ENCODE results near the gene IRAK1. TPM values are rescaled to one million over a fixed set of nuclear protein-coding genes. Genes with fewer than 3 reads are reported as not detected.

The IRAK1 gene
- total and polyA plus RNA-seq, 4 donors, result 10.2 to 68.4 (median 46.9) TPM

DNA sequence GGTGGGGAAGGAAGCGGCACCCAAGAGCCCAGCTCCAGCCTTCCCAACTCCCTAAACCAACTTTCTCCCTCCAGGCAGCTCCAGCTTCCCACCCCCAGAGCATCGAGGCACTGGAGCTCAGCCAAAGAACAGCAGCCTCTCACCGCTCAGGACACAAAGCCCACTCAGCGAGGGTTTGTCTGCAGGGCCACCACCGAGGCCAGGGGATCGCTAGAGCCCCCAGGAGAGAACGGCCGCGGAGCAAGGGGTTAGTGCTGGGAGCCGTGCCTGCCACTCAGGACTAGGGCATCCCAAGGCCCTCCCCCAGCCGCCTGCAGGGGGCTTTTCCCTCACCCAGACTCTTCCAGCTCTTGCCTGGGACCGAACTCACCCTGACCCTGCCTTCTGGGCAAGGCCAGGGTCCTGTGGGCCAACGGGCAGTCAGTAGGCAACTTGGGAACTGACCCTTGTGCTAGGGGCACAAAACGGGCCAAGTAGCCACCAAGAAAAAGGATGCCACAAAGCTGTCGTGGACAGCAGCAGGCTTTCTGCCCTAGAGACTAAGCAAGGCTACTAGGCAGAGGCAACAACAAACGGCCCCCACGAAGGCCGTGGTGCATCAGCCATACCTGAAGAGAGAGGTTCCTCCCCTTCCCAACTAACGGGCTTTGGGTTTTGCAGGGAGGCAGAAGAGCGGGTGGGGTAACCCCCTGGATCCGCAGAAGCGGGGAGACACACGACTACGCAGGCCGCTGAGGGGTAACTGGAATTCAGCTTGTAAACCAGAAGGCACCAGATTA, 50.4 kb downstream of the IRAK1 start:
- Histone ChIP-seq H3K4me3 (ENCODE audit: low read depth, low read length) (peak overlapping the region; percentile 91), H3K27ac (ENCODE audit: low read depth, low read length) (peak overlapping the region; percentile 100), H3K36me3 (ENCODE audit: control insufficient read depth, insufficient read depth, low read length) (peaks cover 17% of the 10 kb centered on the region), H3K27me3 (ENCODE audit: control insufficient read depth, insufficient read depth, low read length) (no peaks in the 10 kb centered on the region), H3K9me3 (ENCODE audit: control insufficient read depth, insufficient read depth, low read length) (no peaks in the 10 kb centered on the region), H3K4me1 (ENCODE audit: control insufficient read depth, insufficient read depth, low read length) (peaks cover 68% of the 10 kb centered on the region)
- DNase-seq (ENCODE audit: low read depth in 4 of 6, low spot score in 6 of 6), result peak in 1 of 6 donors; percentile 5
- 28% methylated on average over 23 of the region's 25 CpGs for WGBS (ENCODE audit: insufficient coverage)

DNA sequence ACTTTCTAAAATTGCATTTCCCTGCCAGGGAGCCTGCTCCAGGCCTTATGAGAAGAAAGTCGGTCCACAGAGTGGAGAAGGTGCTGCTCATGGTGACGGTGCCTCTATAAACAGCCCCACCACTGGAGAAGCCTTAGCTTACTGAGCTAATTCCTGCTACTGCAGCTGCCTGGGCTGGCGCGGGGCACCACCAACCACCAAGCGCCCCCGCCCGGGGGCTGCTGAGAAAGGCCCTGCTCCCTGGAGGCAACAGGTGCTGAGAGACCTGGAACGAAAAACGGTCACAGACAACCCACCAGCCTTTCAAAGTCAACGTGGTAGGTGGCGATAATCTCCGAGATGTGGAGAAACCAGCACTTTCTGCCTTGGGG, 51.0 kb downstream of the IRAK1 start:
- Histone ChIP-seq H3K27ac (ENCODE audit: low read depth, low read length) (peak overlapping the region; percentile 100), H3K9me3 (ENCODE audit: control insufficient read depth, insufficient read depth, low read length) (no peaks in the 10 kb centered on the region), H3K36me3 (ENCODE audit: control insufficient read depth, insufficient read depth, low read length) (peaks cover 23% of the 10 kb centered on the region), H3K27me3 (ENCODE audit: control insufficient read depth, insufficient read depth, low read length) (no peaks in the 10 kb centered on the region), H3K4me3 (ENCODE audit: low read depth, low read length) (peak overlapping the region; percentile 91), H3K4me1 (ENCODE audit: control insufficient read depth, insufficient read depth, low read length) (peaks cover 67% of the 10 kb centered on the region)
- peak in 1 of 6 donors; percentile 35 for DNase-seq (ENCODE audit: low read depth in 4 of 6, low spot score in 6 of 6)
- 42% methylated on average over 7 of the region's 12 CpGs for WGBS (ENCODE audit: insufficient coverage)

DNA sequence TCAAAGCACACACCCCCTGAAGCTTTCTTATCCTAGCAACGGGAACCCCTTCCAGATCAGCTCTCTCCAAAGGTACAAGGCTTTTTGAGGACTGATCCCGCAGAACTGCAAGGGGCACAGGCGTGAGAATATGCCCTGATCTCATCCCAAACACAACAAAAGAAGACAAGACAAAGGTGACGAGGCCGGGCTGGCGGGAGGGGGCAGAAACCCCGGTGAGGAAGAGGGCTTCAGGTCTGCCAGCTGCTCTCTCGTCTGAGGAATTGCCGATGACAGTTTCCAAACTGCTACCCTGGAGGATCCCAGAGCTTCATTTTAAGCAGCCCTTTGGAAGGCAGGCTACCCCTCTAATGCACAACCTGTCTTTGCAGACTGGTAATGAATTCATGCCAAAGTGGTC, 51.4 kb downstream of the IRAK1 start:
- no peak overlapping the region for H3K4me3 ChIP-seq (ENCODE audit: low read depth, low read length)
- 64% methylated on average over 5 of the region's 9 CpGs for WGBS (ENCODE audit: insufficient coverage)
- H3K27me3 ChIP-seq (ENCODE audit: control insufficient read depth, insufficient read depth, low read length), result no peaks in the 10 kb centered on the region
- H3K4me1 ChIP-seq (ENCODE audit: control insufficient read depth, insufficient read depth, low read length), result peaks cover 66% of the 10 kb centered on the region
- H3K9me3 ChIP-seq (ENCODE audit: control insufficient read depth, insufficient read depth, low read length), result no peaks in the 10 kb centered on the region
- DNase-seq (ENCODE audit: low read depth in 4 of 6, low spot score in 6 of 6), result peak in 1 of 6 donors; percentile 6
- peaks cover 27% of the 10 kb centered on the region for H3K36me3 ChIP-seq (ENCODE audit: control insufficient read depth, insufficient read depth, low read length)
- peak overlapping the region; percentile 100 for H3K27ac ChIP-seq (ENCODE audit: low read depth, low read length)

DNA sequence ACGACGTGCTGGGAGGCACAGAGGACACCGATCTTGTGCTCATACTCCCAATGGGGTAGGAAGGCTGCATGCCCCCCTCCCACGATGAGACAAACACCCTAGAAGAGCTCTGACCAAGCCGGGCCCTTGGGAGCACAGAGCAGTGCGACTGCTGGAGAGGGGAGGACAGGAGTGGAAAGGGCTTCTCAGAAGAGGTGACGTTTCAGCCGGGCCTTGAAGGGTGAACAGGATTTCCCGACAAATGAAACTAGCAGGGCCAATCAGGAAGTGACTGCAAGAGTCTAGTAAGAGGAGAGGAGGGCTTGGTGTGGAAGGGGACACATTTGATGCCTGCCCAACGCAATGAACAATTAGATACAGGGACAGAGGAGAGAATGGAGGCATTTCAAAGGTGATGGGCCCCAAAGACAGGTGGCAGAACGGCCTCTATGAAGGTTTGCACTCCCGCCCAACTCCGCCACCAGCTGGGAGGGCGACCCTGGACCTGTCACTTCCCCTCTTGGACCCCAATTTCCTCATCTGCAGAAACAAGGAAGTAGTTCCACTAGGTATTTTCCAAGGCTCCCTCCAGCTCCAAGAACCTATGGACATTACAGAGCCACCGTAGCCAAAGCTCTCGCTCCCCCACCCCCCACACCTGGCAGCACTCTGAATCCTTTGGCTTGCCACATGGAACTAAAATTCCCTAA, 52.0 kb downstream of the IRAK1 start:
- Histone ChIP-seq H3K27ac (ENCODE audit: low read depth, low read length) (peak overlapping the region; percentile 100), H3K4me3 (ENCODE audit: low read depth, low read length) (no peak overlapping the region), H3K36me3 (ENCODE audit: control insufficient read depth, insufficient read depth, low read length) (peaks cover 33% of the 10 kb centered on the region), H3K4me1 (ENCODE audit: control insufficient read depth, insufficient read depth, low read length) (peaks cover 64% of the 10 kb centered on the region), H3K9me3 (ENCODE audit: control insufficient read depth, insufficient read depth, low read length) (no peaks in the 10 kb centered on the region), H3K27me3 (ENCODE audit: control insufficient read depth, insufficient read depth, low read length) (no peaks in the 10 kb centered on the region)
- DNase-seq (ENCODE audit: low read depth in 4 of 6, low spot score in 6 of 6), result no peak
- WGBS (ENCODE audit: insufficient coverage), result 65% methylated on average over 12 of the region's 16 CpGs

DNA sequence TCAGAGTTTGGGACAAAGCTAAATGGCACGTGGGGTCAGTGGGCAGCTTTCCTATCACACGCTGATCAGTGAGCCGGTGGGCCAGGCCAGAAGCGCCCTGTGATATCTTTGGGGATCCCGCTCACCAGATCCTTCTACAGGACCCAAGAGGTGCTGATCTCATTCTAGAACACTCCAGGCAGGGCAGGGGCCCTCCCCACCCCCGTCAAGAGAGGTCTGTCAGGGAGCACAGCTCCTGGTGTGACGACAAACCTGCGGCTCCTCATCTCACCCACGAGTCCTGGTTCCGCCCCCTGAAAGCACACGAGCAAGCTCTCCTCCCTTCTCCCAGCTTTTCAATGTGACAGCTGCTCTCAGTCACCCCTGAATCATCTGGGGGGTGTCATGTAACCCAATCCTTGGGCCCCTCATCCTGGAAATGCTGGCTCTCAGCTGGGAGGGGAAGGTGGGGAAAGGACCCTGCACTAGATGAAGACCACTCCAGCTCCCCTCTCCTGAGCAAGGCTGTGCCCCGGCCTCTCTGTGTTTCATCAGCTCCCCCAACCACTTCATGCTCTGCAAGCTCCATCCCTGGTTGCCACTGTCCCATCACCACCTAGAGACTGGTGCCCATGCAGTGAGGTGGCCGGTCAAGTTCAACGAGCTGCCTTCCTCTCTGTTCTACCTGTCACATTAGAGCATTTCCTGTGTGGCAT, 52.7 kb downstream of the IRAK1 start:
- H3K27ac ChIP-seq (ENCODE audit: low read depth, low read length), result no peak overlapping the region

DNA sequence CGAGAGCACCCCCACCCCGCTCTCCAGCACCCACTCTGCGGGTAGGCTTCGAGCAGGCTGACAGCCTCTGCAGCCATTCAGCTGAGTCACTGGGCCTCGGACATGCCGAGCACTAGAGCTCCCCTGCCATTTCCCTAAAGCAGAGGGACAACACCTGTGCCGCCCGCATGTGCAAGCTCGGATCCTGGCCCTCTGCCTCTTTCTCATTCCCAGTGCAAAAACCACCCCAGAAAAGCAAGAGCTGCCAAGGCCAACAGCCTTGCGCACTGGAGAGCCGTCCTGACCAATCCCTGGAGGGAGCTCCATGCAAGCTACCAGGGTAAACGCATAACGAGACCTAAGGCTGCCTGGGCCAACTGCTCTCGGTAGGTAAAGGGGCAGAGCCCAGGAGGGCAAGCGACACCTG, 53.4 kb downstream of the IRAK1 start:
- H3K4me3 ChIP-seq (ENCODE audit: low read depth, low read length), result no peak overlapping the region
- DNase-seq (ENCODE audit: low read depth in 4 of 6, low spot score in 6 of 6), result no peak
- no peak overlapping the region for H3K27ac ChIP-seq (ENCODE audit: low read depth, low read length)
- no peaks in the 10 kb centered on the region for H3K9me3 ChIP-seq (ENCODE audit: control insufficient read depth, insufficient read depth, low read length)
- no peaks in the 10 kb centered on the region for H3K27me3 ChIP-seq (ENCODE audit: control insufficient read depth, insufficient read depth, low read length)
- H3K4me1 ChIP-seq (ENCODE audit: control insufficient read depth, insufficient read depth, low read length), result peaks cover 64% of the 10 kb centered on the region
- WGBS (ENCODE audit: insufficient coverage), result 72% methylated on average over 15 of the region's 15 CpGs
- H3K36me3 ChIP-seq (ENCODE audit: control insufficient read depth, insufficient read depth, low read length), result peaks cover 47% of the 10 kb centered on the region

More for the DNA sequence above, 52.7 kb downstream of the IRAK1 start:
- peaks cover 40% of the 10 kb centered on the region for H3K36me3 ChIP-seq (ENCODE audit: control insufficient read depth, insufficient read depth, low read length)
- peaks cover 64% of the 10 kb centered on the region for H3K4me1 ChIP-seq (ENCODE audit: control insufficient read depth, insufficient read depth, low read length)
- no peak for DNase-seq (ENCODE audit: low read depth in 4 of 6, low spot score in 6 of 6)
- H3K4me3 ChIP-seq (ENCODE audit: low read depth, low read length), result no peak overlapping the region
- WGBS (ENCODE audit: insufficient coverage), result 81% methylated on average over 10 of the region's 14 CpGs
- no peaks in the 10 kb centered on the region for H3K9me3 ChIP-seq (ENCODE audit: control insufficient read depth, insufficient read depth, low read length)
- no peaks in the 10 kb centered on the region for H3K27me3 ChIP-seq (ENCODE audit: control insufficient read depth, insufficient read depth, low read length)

DNA sequence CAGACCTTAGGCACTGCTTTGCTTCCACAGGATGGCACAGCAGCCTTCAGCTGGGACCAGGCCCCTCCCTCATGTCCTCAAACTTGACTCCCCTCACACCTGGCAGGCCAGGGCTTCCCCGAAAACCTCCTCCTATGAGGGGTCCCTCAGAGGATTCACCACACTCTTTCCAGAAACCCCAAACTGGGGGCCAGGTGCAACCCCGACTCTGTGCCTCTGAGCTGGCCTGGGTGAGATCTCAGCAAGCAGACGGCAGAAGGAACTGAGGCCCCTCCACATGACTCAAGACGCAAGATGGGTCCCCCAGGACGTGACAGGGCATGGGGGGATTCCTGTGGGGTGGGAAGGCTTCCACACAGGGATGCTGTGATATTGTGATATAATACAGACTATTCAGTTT, 54.3 kb downstream of the IRAK1 start:
- Histone ChIP-seq H3K4me1 (ENCODE audit: control insufficient read depth, insufficient read depth, low read length) (peaks cover 64% of the 10 kb centered on the region), H3K27me3 (ENCODE audit: control insufficient read depth, insufficient read depth, low read length) (no peaks in the 10 kb centered on the region), H3K36me3 (ENCODE audit: control insufficient read depth, insufficient read depth, low read length) (peaks cover 55% of the 10 kb centered on the region), H3K4me3 (ENCODE audit: low read depth, low read length) (no peak overlapping the region), H3K27ac (ENCODE audit: low read depth, low read length) (no peak overlapping the region), H3K9me3 (ENCODE audit: control insufficient read depth, insufficient read depth, low read length) (no peaks in the 10 kb centered on the region)
- WGBS (ENCODE audit: insufficient coverage), result 66% methylated on average over 5 of the region's 5 CpGs
- no peak for DNase-seq (ENCODE audit: low read depth in 4 of 6, low spot score in 6 of 6)

DNA sequence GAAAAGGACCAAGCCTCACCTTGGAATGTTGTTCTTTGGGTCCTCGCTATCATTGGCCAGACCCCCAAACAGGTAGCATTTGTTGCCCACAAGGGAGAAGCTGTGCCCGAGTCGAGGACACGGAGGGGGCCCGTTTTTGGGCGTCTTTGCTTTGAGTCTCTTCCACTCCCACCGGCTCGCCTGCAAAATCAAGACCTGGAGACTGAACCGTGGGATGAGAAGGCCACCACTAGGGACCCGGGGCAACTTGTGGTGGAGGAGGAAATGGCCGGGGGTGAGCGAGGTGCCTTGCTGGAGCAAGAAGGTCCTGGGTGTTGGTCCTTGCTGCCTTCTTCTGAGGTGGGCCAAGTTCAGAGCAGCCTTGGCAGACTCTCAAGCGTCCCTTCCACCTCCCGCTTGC, 55.6 kb downstream of the IRAK1 start:
- peaks cover 57% of the 10 kb centered on the region for H3K4me1 ChIP-seq (ENCODE audit: control insufficient read depth, insufficient read depth, low read length)
- H3K27me3 ChIP-seq (ENCODE audit: control insufficient read depth, insufficient read depth, low read length), result no peaks in the 10 kb centered on the region
- DNase-seq (ENCODE audit: low read depth in 4 of 6, low spot score in 6 of 6), result no peak
- H3K27ac ChIP-seq (ENCODE audit: low read depth, low read length), result no peak overlapping the region
- H3K36me3 ChIP-seq (ENCODE audit: control insufficient read depth, insufficient read depth, low read length), result peaks cover 64% of the 10 kb centered on the region
- H3K9me3 ChIP-seq (ENCODE audit: control insufficient read depth, insufficient read depth, low read length), result no peaks in the 10 kb centered on the region
- H3K4me3 ChIP-seq (ENCODE audit: low read depth, low read length), result no peak overlapping the region
- 92% methylated on average over 13 of the region's 14 CpGs for WGBS (ENCODE audit: insufficient coverage)

DNA sequence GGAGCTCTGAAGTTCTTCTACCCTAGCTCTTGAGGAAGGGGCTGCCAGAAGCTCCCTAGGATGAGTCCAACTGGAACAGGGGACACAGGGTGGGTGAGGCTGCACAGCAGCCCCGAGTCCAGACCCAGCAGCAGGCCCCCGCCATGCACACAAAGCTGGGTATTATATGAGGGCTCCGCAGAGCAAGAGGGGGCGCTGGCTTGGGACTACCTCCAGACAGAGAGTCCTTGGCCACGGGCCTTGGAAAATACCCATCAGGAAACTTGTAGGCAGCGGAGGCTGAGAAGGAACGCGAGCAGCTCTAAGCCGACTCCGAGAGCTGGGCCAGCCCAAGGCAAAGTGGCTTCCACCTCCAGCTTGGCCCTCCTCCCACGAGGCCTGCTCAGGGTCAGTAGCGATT, 56.2 kb downstream of the IRAK1 start:
- Histone ChIP-seq H3K36me3 (ENCODE audit: control insufficient read depth, insufficient read depth, low read length) (peaks cover 64% of the 10 kb centered on the region), H3K4me1 (ENCODE audit: control insufficient read depth, insufficient read depth, low read length) (peaks cover 51% of the 10 kb centered on the region), H3K9me3 (ENCODE audit: control insufficient read depth, insufficient read depth, low read length) (no peaks in the 10 kb centered on the region), H3K4me3 (ENCODE audit: low read depth, low read length) (no peak overlapping the region), H3K27me3 (ENCODE audit: control insufficient read depth, insufficient read depth, low read length) (no peaks in the 10 kb centered on the region), H3K27ac (ENCODE audit: low read depth, low read length) (no peak overlapping the region)
- WGBS (ENCODE audit: insufficient coverage), result 76% methylated on average over 12 of the region's 12 CpGs
- no peak for DNase-seq (ENCODE audit: low read depth in 4 of 6, low spot score in 6 of 6)

Data from spinal cord (tissue), 10 donors.